SU-DHL-6 (cell line): ENCODE data around the gene HORMAD2.

Source experiments
- H2AFZ ChIP-seq: fragments of 200-600 bp; sonication (generic); 2 replicates; pipeline ENCODE4 v1.6.1; 2014; ENCODE audit warnings: low read depth, mild to moderate bottlenecking, moderate library complexity, mixed read lengths, antibody characterized with exemption, low read length; ENCODE audit not compliant: severe bottlenecking
- H3F3A ChIP-seq: fragments of 200-600 bp; shearing (Covaris generic); 2 replicates; pipeline ENCODE4 v1.6.0; 2016; ENCODE audit warnings: antibody characterized with exemption, mild to moderate bottlenecking; ENCODE audit not compliant: insufficient read depth
- H3K27ac ChIP-seq: fragments of 200-600 bp; sonication (generic); 2 replicates; pipeline ENCODE4 v1.5.1; 2016; ENCODE audit warnings: low read depth, mild to moderate bottlenecking, low read length, moderate library complexity, mixed read lengths
- H3K27me3 ChIP-seq: fragments of 200-600 bp; sonication (generic), shearing (Covaris generic); 2 replicates; pipeline ENCODE4 v1.6.0; 2014; ENCODE audit warnings: mild to moderate bottlenecking, low read length
- H3K36me3 ChIP-seq: fragments of 200-600 bp; sonication (generic); 2 replicates; pipeline ENCODE4 v1.6.1; 2014; ENCODE audit warnings: mild to moderate bottlenecking, low read length, mixed read lengths
- H3K4me2 ChIP-seq: fragments of 300-600, 200-600 bp; shearing (Covaris generic), sonication (generic); 2 replicates; pipeline ENCODE4 v1.6.0; 2014; ENCODE audit warnings: low read length, low read depth, mild to moderate bottlenecking; ENCODE audit not compliant: poor library complexity, severe bottlenecking
- H3K4me3 ChIP-seq: fragments of 200-600 bp; sonication (generic); 2 replicates; pipeline ENCODE4 v1.5.1; 2014; ENCODE audit warnings: antibody characterized with exemption, low read length, mild to moderate bottlenecking, mixed read lengths; ENCODE audit not compliant: insufficient read depth, poor library complexity, severe bottlenecking
- H3K79me2 ChIP-seq: fragments of 200-600 bp; sonication (generic); 2 replicates; pipeline ENCODE4 v1.6.1; 2014; ENCODE audit warnings: mild to moderate bottlenecking, low read length, moderate library complexity; ENCODE audit not compliant: insufficient read depth
- H3K9ac ChIP-seq: fragments of 200-600 bp; sonication (generic); 2 replicates; pipeline ENCODE4 v1.7.0; 2014; ENCODE audit warnings: mild to moderate bottlenecking, low read length
- H3K9me2 ChIP-seq: fragments of 200-600 bp; sonication (generic); replicated peaks from 2 replicates; pipeline ENCODE4 v1.6.1; 2014; ENCODE audit warnings: low read length; ENCODE audit not compliant: insufficient read depth
- H3K9me3 ChIP-seq: fragments of 200-600 bp; sonication (generic); 2 replicates; pipeline ENCODE4 v1.6.1; 2014; ENCODE audit warnings: low read length, mixed read lengths; ENCODE audit not compliant: insufficient read depth
- H4K20me1 ChIP-seq: fragments of 200-600 bp; sonication (generic); 2 replicates; pipeline ENCODE4 v1.6.1; 2014; ENCODE audit warnings: low read depth, mild to moderate bottlenecking, antibody characterized with exemption, low read length, moderate library complexity, mixed read lengths
- EZH2phosphoT487 ChIP-seq: fragments of 200-600 bp; sonication (generic), shearing (Covaris generic); conservative IDR thresholded peaks from 2 replicates; pipeline ENCODE4 v1.6.1; 2018; ENCODE audit warnings: mild to moderate bottlenecking, antibody characterized with exemption, low read length, moderate library complexity, mixed read lengths
- TF ChIP-seq, protein P1 (sequence below): fragments of 200-600 bp; sonication (generic); IDR thresholded peaks from one replicate; pipeline ENCODE4 v1.5.1; 2017; ENCODE audit warnings: antibody characterized with exemption, mild to moderate bottlenecking, low read length, moderate library complexity; ENCODE audit not compliant: insufficient read depth, poor library complexity, severe bottlenecking

HORMAD2 gene

DNA sequence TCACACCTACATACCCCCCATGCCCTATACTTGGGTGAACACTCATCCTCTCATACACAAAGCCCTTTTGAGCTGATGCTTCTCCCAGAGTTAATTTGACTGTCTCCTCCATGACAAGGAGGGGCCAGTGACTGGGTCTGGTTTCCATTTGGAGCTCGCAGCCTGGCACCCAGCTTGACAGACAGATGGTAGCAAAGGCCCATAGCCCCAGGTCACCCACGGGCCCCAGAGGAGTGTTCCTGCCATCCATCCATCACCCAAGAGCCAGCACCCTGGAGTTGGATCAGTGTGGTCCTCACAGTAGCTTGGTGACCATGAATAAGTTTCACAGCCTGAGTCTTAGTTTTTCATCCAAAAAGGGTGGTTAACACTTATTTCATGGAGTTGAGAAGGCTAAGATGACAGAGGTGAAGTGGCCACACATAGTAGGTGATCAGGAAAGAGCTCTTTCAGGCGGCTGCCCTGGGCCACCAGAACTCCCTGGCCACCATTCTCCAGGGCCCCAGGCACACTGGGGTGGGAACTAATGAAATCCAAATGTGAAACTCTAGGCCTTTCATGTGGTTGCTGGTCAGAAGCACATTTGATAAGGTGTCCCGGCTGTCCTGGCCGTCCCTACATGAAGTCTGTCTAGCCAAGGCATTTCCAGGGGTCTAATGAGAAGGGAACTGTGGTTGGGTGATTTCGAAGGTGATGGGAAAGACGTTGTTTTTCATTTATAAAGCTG, 123.9 kb downstream of the HORMAD2 start:
- no peak overlapping the region for H3K27ac ChIP-seq
- no peaks in the 10 kb centered on the region for H4K20me1 ChIP-seq
- no peaks in the 10 kb centered on the region for H3K9me2 ChIP-seq
- no peaks in the 10 kb centered on the region for H3F3A ChIP-seq
- H3K36me3 ChIP-seq, result no peaks in the 10 kb centered on the region
- H3K9me3 ChIP-seq, result no peaks in the 10 kb centered on the region
- no peak for TF ChIP-seq EZH2phosphoT487
- TF ChIP-seq, protein P1, sequence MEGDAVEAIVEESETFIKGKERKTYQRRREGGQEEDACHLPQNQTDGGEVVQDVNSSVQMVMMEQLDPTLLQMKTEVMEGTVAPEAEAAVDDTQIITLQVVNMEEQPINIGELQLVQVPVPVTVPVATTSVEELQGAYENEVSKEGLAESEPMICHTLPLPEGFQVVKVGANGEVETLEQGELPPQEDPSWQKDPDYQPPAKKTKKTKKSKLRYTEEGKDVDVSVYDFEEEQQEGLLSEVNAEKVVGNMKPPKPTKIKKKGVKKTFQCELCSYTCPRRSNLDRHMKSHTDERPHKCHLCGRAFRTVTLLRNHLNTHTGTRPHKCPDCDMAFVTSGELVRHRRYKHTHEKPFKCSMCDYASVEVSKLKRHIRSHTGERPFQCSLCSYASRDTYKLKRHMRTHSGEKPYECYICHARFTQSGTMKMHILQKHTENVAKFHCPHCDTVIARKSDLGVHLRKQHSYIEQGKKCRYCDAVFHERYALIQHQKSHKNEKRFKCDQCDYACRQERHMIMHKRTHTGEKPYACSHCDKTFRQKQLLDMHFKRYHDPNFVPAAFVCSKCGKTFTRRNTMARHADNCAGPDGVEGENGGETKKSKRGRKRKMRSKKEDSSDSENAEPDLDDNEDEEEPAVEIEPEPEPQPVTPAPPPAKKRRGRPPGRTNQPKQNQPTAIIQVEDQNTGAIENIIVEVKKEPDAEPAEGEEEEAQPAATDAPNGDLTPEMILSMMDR, result no peak
- H3K4me3 ChIP-seq, result no peak overlapping the region
- H3K4me2 ChIP-seq, result no peak overlapping the region
- H3K27me3 ChIP-seq, result no peaks in the 10 kb centered on the region
- H3K9ac ChIP-seq, result no peak overlapping the region
- no peak overlapping the region for H2AFZ ChIP-seq
- no peaks in the 10 kb centered on the region for H3K79me2 ChIP-seq

- Histone ChIP-seq H3K4me2 (no peak overlapping the region), H3K79me2 (no peaks in the 10 kb centered on the region), H3F3A (no peaks in the 10 kb centered on the region), H3K27me3 (no peaks in the 10 kb centered on the region), H3K9me2 (no peaks in the 10 kb centered on the region), H3K9me3 (no peaks in the 10 kb centered on the region), H3K36me3 (no peaks in the 10 kb centered on the region), H3K4me3 (no peak overlapping the region), H3K9ac (no peak overlapping the region), H2AFZ (no peak overlapping the region), H4K20me1 (no peaks in the 10 kb centered on the region), H3K27ac (no peak overlapping the region)
- TF ChIP-seq, protein P1, result no peak
- TF ChIP-seq EZH2phosphoT487, result no peak
These were observed 124.5 kb downstream of the HORMAD2 start for GRCh38 chr22:30204742-30205111.

GRCh38 chr22:30205281-30206115, 125.2 kb downstream of the HORMAD2 start:
- Histone ChIP-seq H3F3A (no peaks in the 10 kb centered on the region), H3K27me3 (no peaks in the 10 kb centered on the region), H3K4me2 (no peak overlapping the region), H3K79me2 (no peaks in the 10 kb centered on the region), H3K9me2 (no peaks in the 10 kb centered on the region), H4K20me1 (no peaks in the 10 kb centered on the region), H3K4me3 (no peak overlapping the region), H3K27ac (no peak overlapping the region), H3K9ac (no peak overlapping the region), H3K9me3 (no peaks in the 10 kb centered on the region), H2AFZ (no peak overlapping the region), H3K36me3 (no peaks in the 10 kb centered on the region)
- no peak for TF ChIP-seq EZH2phosphoT487
- TF ChIP-seq, protein P1, result no peak
